Upper lobe of left lung (tissue), 4 donors: Measurements from ENCODE around the gene MYRF.

Experiments used
- EP300 ChIP-seq, 4 donors: sonication (generic); formaldehyde crosslinking; IDR thresholded peaks; one replicate each; pipeline ENCODE4 v1.5.1; 2017; ENCODE audit warnings: antibody characterized with exemption in 4 of 4, control low read depth in 2 of 4
- POLR2A ChIP-seq, 4 donors: fragments of 450-650 bp; IDR thresholded peaks; one replicate each; pipeline ENCODE4 v1.5.1; 2016 to 2017; ENCODE audit warnings: antibody characterized with exemption in 4 of 4, mild to moderate bottlenecking in 2 of 4
- POLR2AphosphoS5 ChIP-seq, 2 donors: sonication (generic); formaldehyde crosslinking; IDR thresholded peaks; one replicate each; pipeline ENCODE4 v1.5.1; 2017; ENCODE audit warnings: antibody characterized with exemption in 2 of 2
- TF ChIP-seq, protein P1 (sequence below), 6 experiments: fragments of 450-650 bp in 4 of 6; fragments of 200-600 bp in 2 of 6; sonication (generic) in 2 of 6; IDR thresholded peaks; one replicate each; pipeline ENCODE4 v1.5.1; 2016 to 2019; ENCODE audit warnings: antibody characterized with exemption in 6 of 6

DNA sequence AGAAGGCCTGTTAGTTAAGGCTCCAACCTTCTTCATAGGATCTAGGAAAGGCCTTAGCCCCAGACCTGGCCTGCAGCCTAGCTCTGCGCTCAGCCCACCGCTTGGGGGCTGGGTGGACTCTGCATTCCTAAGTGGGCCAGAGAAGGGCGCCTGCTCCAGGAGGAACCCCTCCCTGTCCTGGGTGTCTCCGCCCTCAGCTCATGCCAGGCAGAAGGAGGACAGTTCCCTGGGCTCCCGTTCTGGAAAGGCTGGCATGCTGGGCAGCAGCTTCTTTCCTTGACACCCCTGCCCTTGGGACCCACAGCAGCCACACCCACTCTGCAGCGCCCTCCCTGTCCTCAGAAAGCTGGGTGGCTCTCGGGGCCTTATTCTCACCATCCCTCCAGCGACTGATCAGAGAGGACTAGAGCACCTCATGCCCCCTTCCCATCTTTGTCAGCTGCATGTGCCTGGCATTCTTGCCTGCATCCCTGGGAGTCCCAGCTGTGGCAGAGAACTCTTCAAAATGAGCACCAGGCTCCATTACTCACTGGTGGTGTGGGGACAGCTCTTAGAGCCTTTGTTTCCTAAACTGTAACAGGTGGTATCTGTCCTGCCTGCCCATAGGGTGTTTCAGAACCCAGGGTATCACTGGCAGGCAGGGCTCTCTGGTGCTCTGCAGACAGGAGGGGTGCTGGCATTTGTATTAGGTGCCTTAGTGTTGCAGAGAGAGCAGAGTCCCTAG, 20.3 kb upstream of the MYRF start:
- TF ChIP-seq, protein P1, sequence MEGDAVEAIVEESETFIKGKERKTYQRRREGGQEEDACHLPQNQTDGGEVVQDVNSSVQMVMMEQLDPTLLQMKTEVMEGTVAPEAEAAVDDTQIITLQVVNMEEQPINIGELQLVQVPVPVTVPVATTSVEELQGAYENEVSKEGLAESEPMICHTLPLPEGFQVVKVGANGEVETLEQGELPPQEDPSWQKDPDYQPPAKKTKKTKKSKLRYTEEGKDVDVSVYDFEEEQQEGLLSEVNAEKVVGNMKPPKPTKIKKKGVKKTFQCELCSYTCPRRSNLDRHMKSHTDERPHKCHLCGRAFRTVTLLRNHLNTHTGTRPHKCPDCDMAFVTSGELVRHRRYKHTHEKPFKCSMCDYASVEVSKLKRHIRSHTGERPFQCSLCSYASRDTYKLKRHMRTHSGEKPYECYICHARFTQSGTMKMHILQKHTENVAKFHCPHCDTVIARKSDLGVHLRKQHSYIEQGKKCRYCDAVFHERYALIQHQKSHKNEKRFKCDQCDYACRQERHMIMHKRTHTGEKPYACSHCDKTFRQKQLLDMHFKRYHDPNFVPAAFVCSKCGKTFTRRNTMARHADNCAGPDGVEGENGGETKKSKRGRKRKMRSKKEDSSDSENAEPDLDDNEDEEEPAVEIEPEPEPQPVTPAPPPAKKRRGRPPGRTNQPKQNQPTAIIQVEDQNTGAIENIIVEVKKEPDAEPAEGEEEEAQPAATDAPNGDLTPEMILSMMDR (IDR thresholded peaks at IDR 0.05) = no peak
- no peak for TF ChIP-seq EP300 (IDR thresholded peaks at IDR 0.05)
- no peak for TF ChIP-seq POLR2AphosphoS5 (IDR thresholded peaks at IDR 0.05)
- TF ChIP-seq POLR2A (IDR thresholded peaks at IDR 0.05) = no peak
